Body of pancreas (tissue), 4 donors: ENCODE data around the gene TGFBR3.

Source experiments
- CTCF ChIP-seq, 7 experiments: fragments of 450-650 bp in 4 of 7; fragments of 200-600 bp in 3 of 7; sonication (generic) in 3 of 7; IDR thresholded peaks; one replicate each; pipeline ENCODE4 v1.5.1; 2016 to 2019; ENCODE audit warnings: antibody characterized with exemption in 7 of 7
- POLR2A ChIP-seq, 3 donors: fragments of 450-650 bp; IDR thresholded peaks; one replicate each; pipeline ENCODE4 v1.6.1; 2016; ENCODE audit warnings: antibody characterized with exemption in 3 of 3, mild to moderate bottlenecking in 2 of 3

- no peak for TF ChIP-seq CTCF (IDR thresholded peaks at IDR 0.05)
- no peak for TF ChIP-seq POLR2A (IDR thresholded peaks at IDR 0.05)
These were observed 38.1 kb downstream of the TGFBR3 start for GRCh38 chr1:91847851-91848250.
